ACHN (cell line): Measurements from ENCODE around the gene DCPS.
"Not testable (repeated sequence)": the region's sequence is repeated elsewhere in the genome, so short reads cannot be mapped to it uniquely, and the experiment has no call there.

Experiments
- DNase-seq: peaks from one replicate; pipeline ENCODE4 v3.0.0-alpha.2; 2015
- in situ Hi-C: cut with HindIII; loops from 2 replicates; pipeline ENCODE4 v1.10.0; 2017; ENCODE audit warnings: low sequenced_read_pairs, low pct_ligation_motif_present, low pct_unique_long_range_greater_than_20kb

DCPS gene

DNA sequence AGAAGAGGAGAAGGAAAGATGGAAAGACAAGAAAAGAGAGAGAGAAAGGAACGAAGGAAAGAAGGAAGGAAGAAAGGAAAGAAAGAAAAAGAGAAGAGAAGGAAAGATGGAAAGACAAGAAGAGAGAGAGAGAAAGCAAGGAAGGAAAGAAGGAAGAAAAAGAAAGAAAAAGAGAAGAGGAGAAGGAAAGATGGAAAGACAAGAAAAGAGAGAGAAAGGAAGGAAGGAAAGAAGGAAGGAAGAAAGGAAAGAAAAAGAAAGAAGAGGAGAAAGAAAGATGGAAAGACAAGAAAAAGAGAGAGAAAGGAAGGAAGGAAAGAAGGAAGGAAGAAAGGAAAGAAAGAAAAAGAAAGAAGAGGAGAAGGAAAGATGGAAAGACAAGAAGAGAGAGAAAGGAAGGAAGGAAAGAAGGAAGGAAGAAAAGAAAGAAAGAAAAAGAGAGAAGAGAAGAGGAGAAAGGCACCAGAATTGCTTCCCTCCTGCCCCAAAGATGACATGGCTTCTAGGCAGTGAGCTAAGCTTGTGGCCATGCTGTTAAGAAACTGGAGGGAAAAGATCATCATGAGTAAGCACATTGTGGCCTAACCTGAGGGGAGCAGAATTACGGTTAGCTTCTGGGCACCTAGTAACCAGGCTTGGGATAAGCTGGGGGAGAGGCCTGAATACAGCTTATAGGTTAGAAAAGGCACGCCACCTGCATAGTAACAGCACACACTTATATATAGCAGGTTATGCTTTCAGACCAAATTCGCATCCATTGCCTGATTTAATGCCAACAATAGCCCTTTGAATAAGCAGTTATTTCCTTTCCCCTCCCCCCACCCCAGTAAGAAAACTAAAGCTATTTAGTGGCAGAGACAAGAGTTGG is 49.3 kb downstream of the DCPS start:
- in situ Hi-C loops = no loop called here
- peak; percentile 16 for DNase-seq

DNA sequence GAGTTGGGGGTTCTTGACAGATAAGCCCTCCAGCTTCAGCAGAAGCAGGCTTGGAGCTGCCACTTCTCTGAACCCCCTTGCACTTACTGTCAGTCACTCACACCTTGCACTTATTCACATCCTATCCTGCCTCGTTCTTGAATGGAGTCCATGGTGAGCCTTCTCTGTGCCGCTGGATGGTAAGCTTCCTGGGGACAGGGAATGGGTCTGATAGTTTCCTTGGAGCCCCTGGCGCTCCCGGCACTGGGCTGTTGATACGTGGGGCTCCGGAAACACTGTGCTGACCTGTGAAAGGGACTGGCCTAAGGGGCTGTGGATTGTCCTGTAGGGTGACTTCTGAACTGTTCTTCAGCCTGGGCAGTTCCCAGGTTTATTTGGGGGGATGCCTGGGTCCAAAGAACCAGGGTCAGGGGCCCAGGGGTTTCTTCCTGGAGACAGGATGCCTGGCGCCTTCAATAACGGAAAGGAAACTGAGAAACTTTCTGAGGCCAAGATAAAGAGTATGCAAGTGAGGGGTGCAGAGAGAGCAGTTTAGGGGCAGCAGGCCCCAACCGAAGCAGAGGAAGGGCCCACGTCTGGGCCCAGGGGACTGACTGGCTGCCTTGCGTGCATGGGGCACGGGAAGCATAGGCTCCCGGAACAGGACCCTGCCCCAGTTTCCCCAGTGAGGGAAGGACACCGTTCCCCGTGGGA is 50.9 kb downstream of the DCPS start:
- DNase-seq = no peak
- in situ Hi-C loops = no loop called here

DNA sequence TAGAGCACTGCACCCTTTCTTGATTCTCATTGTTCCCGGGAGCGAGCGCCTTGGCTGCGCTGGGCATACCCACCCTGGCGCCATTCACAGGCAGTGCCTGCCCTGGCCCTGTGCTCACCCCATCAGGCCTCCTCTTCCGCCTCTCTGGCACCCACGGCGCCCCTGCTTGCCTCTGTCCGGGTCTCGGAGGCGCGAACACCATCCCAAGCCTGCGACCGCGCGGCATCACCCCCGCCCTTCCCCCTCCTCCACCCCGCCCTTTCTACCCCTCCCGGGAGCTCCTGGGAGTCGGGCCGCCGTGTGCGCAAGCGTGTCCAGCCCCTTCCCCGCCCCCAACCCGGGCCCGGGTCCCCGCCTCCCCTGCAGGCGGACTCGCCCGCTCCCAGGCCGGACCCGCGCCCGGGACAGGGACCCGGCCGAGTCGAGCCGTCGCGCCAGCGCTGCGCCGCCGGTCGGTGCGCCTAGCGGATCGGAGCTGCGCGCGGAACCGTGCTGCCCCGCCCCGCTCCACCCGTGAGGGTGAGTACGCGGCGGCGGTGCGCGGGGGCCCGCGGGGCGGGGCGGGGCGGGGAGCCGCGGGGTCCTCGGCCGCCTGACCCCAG is 51.6 kb downstream of the DCPS start, which contains the start of gene ST3GAL4:
ST3GAL4 (plus strand) TSS at position 363 of the 602 bp plus-strand sequence. CDS start 50,470 bp downstream, outside the sequence.
- DNase-seq = peak; percentile 54
- in situ Hi-C loops = no loop called here

- in situ Hi-C loops = no loop called here
- DNase-seq = no peak
Observed at GRCh38 chr11:126355926-126356897, 52.4 kb downstream of the DCPS start.

DNA sequence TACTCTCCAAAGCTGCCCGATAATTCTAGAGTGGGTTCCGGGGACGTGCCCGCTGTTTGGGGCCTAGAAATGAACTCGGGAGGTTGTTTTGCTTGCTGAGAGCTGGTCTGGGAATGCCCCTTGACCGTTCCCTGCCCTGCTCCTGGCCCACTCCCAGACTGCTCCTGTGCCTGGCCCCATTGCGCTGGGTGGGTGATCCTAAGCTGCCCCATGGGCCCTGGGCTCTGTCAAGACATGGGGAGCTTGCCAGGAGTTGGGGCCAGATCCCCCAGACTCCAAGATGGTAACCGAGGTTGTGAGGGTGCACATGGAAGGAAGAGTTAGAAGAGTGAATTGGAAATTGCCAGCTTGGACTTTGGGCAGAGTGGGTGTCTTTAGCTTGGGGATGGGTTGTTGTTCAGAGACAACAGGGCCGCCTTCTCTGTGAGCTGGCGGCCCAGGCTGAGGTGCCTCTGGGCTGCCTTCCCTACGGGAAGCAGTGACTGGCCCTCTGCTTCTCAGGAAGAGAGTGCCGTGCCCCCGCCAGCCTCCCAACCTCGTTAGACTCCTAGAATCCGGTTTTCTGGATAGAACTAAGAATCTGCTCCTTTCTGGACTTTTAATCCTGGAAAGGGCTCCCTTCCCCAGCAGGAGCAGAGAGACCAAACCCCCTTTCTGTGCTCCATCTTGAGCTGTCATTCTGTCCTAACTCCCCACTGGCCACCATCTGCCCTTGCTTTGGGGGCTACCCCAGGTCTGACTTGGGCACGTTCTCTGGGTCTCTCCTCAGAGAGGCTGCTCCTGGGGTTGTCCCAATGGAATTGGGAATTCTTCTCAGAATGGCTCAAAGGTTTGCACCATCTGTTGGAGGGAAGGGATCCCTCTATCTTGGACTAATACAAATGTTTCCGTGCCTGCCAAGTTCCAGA is 53.4 kb downstream of the DCPS start:
- in situ Hi-C loops = no loop called here
- DNase-seq = no peak

DNA sequence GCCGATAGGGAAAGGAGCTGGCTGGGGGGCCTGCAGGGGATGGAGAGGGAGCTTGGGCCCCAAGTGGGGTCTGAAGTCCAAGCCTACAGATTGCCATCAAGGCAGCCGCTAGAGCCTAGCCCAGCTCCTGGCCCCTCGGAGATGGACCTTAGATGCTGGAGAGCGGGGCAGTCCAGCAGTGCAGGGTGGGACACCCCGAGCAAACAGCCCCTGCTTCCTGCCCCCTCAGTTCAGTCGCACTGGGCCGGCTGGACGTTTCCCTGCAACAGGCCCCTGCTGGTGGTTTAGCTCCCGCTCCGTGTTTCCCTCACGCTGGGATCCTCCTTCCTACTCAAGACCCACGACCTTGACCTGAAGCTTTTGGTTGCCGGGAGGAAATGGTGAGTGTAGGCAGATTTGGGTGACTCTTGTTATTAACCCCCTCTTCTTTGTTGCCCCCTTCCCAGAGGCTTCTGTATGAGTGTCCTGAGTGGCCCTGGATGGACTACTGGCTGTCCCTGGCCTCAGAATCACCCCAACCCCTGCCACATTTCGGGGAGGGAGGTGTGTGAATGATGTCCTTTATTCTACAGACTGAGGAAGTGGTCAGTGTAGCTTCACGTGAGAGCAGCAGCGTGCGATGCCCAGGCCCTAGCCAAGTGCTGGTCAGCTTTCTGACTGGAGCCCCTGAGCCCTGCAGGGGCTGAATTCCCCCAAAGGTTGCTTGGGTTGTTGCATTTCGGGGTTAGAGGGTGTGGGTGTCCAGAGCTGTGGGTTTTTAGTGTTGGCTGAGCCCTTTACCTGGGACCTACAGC is 54.3 kb downstream of the DCPS start:
- in situ Hi-C loops = no loop called here
- DNase-seq = no peak

- DNase-seq = no peak
- in situ Hi-C loops = no loop called here
Observed at GRCh38 chr11:126358763-126359160, 54.9 kb downstream of the DCPS start.

GRCh38 chr11:126359431-126360048 is 55.7 kb downstream of the DCPS start:
- DNase-seq = no peak
- in situ Hi-C loops = no loop called here

DNA sequence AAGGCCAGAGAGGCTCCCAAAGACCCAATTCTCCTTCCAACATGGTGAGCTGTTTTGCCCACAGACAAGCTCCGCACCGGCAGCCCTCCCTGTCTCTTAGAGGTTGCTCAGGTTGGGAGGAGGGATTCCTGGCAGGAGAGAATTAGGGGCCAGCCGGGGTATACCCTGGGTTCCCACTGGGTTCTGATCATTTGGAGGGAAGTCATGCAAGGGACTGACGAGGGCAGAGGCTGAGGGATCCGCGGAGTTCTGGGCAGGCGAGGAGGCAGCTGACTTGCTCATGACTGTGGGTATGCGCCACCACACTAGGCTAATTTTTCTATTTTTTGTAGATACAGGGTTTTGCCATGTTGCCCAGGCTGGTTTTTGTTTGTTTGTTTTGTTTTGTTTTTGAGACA is 56.2 kb downstream of the DCPS start:
- in situ Hi-C loops = no loop called here

GRCh38 chr11:126361400-126361799 is 57.5 kb downstream of the DCPS start:
- in situ Hi-C loops = no loop called here
- no peak for DNase-seq

More for the DNA sequence above, 56.2 kb downstream of the DCPS start:
- no peak for DNase-seq

- in situ Hi-C loops = no loop called here
- no peak for DNase-seq
Observed at GRCh38 chr11:126362879-126363655, 59.2 kb downstream of the DCPS start.

DNA sequence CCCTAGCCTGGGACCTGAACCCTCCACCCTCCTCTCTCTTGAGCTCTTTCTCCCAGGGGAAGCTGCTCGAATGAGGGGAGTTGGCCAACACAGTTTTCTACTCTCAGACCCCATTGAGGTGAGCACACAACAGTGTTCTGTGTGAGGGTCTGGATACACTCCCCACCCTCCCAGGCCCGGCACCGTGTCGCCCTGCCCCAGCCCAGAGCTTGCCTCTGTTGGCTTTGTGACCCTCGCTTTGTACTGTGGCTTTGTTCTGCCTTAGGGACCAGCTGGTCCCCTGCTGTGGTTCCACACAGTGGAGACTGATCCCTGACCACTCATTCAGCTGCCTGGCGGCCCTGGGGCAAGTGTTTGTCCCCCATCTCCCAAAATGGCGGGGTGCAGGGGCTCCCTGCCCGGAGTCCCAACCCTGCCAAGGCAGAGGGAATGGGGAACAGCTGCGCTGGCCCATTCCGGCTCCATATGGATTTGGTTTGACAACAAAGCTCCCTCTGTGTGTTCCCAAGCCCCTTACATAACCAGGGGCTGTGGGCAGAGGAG is 59.9 kb downstream of the DCPS start:
- in situ Hi-C loops = no loop called here
- no peak for DNase-seq

DNA sequence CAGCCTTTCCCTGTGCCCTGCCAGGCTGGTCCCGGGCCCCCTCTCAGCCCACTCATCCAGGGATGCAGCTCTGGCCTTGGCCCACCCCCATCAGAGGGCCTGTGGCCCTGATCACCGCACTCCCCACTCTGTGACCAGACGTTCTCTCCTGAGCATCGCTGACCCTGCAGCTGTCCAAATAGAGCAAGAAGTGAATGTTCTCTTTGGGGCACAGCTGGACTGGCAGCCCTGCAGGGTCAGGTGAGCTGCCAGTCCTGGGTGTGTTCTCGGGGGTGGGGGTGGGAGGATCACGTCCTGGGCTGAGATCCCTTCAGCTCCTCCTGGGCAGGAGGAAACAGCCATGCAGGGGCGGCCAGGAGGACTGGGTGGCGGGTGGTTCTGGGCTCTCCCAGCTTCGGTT is 60.9 kb downstream of the DCPS start:
- in situ Hi-C loops, DNase-seq: not testable (repeated sequence)

- in situ Hi-C loops, DNase-seq: not testable (repeated sequence)
Observed at GRCh38 chr11:126365508-126365907, 61.6 kb downstream of the DCPS start.

GRCh38 chr11:126366064-126366822 is 62.4 kb downstream of the DCPS start:
- in situ Hi-C loops = no loop called here

More at GRCh38 chr11:126366064-126366822, 62.4 kb downstream of the DCPS start:
- no peak for DNase-seq
